H54 (cell line): ENCODE measurements around the gene ACBD3.

Experiments used
- DNase-seq: peaks from one replicate; pipeline ENCODE4 v3.0.0; 2011; ENCODE audit warnings: low spot score, mixed read lengths; ENCODE audit not compliant: insufficient read length
- FAIRE-seq: peaks from 3 replicates; lab custom pipeline; 2011; peaks lifted over from hg19 to GRCh38; lab: Jason Lieb, UNC
- POLR2A ChIP-seq: IDR thresholded peaks from 2 replicates; pipeline ENCODE4 v1.6.1; 2011; ENCODE audit warnings: low read depth, mild to moderate bottlenecking, low read length

Gene ACBD3

DNA sequence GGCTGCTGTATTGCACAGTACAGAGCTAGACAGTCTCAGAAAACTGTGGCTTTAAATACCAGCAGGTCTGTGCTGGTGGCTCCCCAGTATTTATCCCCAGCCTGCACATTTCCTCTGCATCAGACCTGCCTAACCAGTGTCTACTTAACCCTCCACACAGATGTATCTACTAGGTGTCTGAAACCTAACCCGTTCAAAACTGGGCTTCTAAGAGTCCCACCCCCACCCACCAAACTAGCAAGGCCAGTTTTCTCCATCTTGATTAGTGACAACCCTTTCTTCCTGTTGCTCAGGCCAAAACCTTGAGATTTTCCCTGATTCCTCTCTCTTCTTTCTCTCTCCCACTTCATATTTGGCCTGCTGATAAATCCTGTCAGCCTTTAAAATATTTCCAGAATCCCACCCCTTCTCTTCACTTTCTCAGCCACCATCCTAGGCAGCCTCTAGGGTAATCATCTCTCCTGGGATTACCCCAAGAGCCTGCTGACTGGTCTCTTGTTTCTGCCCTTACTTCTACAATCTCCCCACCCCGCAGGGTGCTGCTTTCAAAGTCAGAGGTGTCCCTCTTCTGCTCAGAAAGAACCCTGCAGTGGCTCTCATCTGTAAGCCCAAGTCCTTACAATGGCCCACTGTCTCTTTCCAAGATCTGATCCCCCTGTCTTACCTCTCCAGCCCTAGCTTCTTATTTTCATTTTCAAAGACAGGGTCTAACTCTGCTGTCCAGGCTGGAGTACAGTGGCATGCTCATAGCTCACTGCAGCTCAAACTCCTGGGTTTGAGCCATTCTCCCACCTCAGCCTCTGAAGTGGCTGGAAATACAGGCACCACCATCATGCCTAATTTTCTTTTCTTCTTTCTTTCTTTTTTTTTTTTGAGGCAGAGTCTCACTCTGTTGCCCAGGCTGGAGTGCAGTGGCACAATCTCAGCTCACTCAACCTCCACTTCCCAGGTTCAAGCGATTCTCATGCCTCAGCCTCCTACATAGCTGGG is 78.8 kb downstream of the ACBD3 start:
- FAIRE-seq: no peak
- DNase-seq: no peak
- TF ChIP-seq POLR2A: no peak

DNA sequence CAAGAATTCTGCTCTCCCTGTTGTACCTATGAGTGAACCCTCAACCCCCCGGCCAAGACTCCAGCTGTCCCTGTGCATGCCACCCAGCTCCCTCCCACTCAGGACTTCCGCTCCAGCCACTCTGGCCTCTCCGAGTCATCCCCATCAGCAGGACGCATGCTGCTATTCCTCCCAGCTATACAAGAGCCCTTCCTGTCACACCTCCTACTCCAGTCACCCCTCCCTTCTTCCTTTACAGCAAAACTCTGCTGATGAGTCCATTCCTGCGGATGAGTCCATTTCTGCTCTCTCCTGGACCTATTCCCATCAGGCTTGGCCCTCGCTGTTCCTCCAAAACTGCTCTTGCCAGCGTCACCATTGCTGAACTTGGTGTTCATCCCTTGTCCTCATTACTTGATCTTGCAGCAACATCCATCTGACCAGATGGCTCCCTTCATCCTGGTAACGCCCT is 81.8 kb downstream of the ACBD3 start:
- no peak for DNase-seq
- no peak for FAIRE-seq
- no peak for TF ChIP-seq POLR2A

DNA sequence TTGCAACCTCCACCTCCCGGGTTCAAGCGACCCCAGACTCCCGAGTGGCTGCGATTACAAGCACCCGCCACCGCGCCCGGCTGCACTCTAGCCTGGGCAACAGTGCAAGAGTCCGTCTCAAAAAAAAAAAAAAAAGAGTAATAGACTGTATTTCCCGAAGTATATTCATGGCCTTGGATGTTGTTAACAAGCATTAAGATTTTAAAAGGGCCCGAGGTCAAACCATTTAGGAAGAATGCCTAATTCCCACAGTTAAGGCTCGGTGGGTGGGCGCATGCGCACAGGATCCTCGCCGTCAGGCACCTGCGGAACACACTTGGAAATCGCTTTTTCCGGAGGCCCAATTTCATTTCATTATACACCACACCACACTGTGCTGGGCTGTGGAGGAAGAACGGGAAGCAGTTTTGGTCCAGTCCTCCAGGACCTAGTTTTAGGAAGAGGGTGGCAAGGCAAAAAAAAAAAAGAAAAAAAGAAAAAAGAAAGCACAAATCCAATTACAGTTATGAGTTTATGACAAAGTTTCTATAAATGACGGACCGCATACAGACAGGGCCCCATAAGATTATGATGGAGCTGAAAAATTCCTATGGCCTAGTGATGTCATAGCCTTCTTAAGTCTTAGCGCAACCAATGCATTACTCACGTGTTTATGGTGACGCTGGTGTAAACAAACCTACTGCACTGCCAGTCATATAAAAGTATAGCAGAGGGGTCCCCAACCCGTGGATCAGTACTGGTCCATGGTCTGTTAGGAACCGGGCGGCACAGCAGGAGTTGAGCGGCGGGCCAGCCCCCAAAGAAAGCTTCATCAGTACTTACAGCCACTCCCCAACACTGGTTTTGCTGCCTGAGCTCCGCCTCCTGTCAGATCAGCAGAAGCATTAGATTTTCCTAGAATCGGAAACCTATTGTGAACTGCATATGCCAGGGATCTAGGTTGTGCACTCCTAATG is 85.8 kb downstream of the ACBD3 start:
- TF ChIP-seq POLR2A: no peak
- FAIRE-seq (no peak), DNase-seq (no peak)

DNA sequence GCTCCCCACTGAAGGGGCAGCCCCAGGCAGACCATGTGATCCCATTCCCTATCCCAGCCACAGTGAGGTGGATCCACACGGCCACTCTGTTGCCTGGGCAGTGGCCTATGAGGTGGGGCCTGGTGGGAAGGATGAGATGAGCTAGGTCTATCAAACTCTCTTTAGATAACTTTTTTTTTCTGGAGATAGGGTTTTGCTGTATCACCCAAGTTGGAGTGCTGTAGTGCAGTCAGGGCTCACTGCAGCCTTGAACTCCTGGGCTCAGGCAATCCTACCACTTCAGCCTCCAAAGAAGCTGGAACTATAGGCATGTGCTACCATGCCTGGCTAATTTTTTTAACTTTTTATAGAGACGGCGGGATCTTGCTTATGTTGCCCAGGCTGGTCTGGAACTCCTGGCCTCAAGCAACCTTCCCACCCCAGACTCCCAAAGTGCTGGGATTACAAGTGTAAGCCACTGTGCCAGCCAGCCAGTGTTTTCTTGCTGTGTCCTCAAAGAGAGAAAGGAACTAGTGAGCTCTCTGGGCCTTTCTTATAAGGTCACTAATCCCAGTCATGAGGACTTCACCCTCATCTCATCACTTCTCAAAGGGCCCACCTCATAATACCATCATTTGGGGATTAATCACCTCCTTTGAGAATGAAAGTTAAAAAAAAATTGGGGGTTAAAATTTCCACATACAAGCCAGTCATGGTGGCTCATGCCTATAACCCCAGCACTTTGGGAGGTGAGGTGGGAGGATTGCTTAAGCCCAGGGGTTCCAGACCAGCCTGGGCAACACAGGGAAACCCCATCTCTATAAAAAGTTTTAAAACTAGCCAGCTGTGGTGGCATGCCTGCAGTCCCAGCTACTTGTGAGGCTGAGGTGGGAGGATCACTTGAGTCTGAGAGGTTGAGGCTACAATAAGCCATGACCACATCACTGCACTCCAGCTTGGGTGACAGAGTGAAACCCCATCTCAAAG is 87.4 kb downstream of the ACBD3 start:
- FAIRE-seq (no peak), DNase-seq (no peak)
- no peak for TF ChIP-seq POLR2A

DNA sequence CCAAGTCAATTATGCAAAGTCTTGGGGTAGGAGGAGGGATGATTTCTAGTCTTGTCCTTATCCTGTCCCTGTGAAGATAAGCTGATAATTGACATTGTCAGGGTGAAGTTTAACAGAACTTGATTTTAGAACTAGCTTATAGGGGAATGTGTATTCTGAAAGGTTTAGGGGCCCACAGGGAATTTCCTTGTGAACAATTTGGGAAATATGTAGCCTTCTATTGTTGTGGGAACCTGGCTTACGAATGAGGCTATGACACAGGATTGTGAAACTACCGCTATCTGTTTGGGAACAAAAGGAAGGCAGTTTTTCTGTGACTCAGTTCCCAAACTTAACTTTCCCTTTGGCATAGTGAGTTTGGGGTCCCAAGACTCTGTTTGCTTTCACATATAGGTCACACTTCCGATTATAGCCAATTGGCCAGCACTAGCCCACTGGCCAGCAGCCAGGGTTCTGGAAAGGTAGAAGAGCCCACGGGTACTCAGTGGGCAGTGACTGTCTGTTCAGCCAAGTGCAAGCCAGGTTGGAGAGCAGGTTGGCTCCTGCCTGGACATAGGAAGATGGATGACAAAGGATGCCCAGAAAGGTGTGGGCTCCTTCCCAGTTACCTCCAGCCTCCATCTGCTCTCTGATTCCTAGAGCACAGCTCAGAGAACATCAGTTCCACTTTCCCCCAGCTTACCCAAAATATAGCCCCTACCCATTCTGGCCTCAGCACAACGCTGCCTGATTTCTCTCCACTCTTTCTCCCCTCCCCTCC is 88.5 kb downstream of the ACBD3 start:
- no peak for FAIRE-seq
- DNase-seq: no peak
- no peak for TF ChIP-seq POLR2A

DNA sequence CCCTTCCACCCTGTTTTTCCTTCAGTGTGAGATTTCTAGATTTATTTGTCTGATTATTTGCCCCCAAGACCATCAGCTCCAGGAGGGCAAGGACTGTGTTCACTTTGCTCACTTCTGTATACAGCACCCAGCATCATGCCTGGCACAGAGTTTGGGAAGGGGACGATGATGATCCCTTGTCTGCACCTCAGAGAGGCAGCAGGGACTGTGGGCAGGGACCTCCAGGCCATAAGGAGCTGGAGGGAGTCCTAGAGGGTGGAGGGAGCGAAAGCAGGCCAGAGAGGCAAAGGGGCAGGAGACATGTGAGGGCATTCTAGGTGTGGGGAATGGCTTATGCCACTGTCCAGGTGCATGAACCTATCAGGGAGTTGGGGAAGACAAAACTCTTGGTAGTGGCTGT is 91.3 kb downstream of the ACBD3 start:
- FAIRE-seq (no peak), DNase-seq (no peak)
- TF ChIP-seq POLR2A: no peak
